NCI-H2196 treated with DMSO at 0.1 percent for 48 hours (cell line): ENCODE measurements around the gene FAM78B.

Experiments
- DNase-seq: peaks from one replicate; lab custom pipeline; 2025; ENCODE audit not compliant: unreplicated experiment; lab: John Stamatoyannopoulos, UW

The FAM78B gene

DNA sequence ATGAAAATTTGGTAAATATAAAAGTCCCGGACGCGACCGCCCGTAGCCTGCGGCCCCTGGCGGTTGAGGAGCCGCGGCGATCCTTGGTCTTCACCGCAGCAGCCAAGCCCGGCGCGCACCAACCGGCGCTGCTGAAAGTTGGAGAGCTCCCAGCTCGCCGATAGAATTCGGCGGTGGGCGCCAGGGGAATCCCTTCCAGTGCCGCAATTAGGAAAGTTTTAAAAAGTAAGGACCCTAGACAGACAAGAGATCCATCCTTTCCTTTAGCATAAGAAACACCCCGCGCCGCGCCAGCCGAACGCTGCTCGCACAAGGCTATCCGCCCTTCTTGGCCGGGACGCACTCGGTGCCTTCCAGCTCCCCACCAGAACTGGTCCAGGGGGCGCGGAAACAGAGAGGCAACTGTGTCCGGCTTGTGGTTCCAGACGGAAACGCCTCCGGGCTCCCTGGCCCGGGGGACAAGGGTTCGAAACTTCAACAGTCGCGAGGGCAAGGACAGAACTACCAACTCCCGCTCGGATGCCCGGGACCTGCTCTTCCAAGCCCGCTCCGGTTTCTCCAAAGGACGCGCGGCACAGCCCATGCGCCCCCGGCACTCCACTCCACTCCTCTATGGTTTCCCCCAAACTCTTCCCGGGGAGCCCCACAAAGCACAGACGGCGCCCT, 1.7 kb downstream of the FAM78B start:
- no peak for DNase-seq

DNA sequence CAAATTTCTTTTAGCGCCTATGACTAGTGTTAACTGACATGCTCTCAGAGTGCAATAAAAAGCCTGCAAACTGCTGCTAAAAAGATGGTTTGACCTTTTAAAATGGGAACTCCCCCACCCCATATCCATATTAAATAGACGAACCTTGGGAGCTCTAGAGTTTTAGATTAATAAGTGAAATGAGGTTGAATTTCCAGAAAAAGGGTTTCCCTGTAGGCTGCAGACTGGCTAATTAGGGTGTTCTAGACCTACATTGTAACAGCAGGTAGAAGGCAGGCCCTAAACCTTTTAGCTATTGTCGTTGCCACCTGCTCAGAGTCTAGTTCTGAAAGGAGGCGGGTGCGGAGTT, 2.2 kb downstream of the FAM78B start:
- DNase-seq, result no peak

DNA sequence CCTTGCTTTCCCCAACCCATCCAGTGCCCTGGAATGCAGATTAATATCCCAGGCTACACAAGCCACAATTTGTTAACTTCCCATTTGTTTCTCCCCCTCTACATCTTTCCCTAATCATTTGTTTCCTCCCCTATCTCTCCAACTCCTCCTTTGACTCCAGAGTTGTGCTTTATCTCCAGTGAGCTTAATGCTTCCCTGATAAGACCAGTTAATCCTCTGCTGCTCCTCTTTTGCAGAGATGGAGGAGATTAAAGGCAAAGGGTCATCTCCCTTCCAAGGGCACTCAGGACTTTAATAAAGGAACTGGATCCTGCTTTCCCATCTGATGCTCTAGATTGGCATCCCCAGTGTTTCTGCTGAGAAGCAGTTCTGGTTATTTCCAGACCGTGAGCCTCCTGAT, 7.1 kb downstream of the FAM78B start:
- DNase-seq, result no peak

DNA sequence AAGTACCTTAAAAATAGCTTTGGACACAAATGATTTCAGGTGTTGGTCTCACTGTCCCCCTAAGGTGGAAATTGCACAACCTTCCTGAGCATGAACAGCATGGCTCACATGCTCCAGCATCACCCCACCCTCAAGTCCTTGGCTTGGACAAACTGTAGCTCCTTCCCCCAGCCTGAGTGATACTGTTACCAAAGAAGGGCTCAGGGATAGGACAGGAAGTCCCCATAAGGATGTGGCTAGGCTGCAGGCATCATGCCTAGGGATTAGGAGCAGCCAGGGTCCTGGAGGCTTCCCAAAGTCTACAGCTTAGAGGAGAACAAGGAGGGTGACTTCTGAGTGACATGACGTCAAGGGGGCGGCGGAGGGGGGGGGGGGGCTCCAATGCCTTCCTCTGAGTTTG, 10.1 kb downstream of the FAM78B start:
- no peak for DNase-seq

DNA sequence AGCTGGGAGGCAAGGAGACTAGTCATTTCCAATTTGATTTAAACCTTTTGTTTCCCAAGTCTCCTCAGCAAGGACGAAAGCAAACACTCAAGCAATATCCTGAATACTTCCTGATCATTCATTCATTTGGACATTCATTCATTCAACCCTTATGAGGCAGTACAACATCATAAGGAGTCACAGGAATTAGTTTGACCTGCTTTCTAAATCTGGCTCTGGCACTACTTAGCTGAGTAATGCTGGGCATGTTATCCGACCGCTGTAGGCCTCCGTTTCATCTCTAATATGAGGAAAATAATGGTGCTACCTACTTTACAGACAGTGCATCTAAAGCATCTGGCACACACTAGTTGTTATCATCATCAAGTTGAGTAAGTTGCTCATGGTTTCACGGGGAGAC, 11.7 kb downstream of the FAM78B start:
- no peak for DNase-seq

DNA sequence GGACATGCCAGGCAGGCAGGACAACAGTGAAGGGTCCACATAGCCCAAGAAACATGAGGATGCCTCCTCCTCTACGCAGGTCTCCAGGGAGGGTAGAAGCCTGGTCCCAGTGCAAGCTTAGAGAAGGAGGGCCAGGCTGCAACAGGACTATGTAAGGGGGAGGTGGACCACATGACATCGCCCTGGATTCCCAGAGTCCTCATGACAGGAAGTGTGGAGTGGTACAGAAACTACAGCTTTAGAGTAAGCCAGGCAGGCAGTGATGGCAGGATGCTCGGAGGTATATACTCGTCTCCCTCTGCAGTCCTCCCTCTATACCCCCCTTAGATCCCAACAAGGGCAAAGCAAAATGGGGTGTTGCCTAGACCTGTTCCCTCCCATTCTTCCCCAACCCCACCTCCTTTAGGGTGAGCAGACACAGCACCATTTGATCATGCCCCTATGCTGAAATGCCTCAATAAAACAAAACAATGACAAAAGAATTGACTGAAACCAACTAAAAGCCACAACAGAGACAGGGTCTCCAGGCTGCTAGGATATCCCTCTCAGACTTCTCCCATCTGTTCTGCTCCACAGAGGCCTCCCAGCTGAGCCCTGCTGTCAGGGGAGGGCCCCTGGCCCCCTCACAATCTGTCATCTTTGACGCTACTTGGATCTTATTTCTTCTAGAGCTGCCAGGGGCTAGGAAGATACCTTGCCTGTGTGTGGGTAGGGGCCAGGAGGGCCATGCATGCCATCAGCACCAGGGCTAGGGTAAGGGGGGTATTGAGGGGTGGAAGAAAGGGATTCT, 13.1 kb downstream of the FAM78B start:
- no peak for DNase-seq

DNA sequence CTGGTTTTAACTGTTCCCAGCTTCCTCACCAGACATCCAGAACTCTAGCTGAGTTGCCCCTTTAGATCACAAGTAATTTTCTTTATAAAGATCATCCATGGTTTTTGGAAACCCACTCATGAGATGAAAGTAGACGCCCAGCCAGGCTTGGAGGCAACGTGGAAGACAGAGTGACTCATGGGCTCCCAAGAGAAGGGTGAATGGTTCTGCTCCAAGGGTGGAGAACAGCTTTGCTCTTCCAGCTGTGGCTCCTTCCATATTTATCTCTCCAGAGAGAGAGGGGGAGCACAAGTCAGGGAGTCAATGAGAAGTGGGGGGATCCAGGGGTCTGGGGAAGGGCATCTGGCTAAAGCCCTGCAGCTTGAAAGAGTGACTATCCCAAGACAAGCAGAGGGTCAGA, 13.8 kb downstream of the FAM78B start:
- no peak for DNase-seq

DNA sequence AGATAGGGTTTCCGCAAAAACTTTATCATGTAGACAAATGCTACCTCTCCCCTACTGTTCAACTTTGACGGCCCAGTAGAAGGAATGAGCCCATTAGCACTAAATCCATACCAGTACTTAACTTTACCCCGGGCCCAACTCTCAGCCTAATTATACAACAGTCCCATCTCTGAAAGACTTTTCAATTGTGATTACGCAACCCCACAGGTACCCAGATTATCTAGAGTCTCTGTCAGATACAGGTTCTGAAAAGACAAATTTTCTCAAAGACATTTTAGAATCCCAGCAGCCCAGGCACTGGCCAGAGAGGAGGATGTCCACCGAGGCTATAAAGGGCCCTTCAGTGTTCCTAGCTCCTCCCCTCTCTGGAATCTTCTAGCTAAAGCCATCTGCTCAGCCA, 15.0 kb downstream of the FAM78B start:
- DNase-seq, result no peak

DNA sequence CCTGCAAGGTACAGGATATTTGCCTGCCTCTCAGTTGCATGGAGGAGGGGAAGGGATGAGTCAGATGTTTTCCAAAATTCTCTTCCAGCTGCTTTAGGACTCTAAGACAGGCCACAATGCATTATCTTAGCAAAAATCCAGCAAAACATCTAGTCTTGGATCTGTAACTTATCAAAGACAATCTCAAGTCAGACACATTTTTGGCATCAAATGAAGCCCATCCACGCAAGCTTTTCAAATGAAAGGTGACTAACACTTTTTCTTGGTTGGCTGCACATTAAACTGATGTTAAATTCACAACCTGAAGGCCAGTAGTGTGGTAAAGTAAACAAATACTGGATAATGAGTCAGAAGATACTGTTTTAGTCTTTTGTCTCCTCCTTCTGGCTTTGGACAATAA, 21.3 kb downstream of the FAM78B start:
- no peak for DNase-seq

DNA sequence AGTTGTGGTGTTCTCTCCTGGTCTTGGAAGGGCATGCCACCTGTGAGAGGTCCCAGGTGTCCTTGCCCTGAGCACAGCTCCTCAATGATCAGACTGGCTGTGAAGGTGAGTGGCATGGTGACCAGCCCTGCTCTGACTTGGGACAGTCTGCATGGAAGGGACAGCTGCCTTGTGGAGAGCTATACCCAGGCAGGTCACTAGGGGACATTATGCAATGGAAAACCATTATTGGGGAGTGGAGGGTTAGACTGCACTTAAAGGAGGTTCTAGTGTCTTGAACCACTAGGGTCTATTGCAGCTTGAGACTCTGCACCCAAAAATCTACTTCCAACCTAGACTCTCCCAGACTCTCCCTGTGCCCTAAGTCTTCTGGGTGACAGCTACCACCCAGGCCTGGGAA, 24.8 kb downstream of the FAM78B start:
- no peak for DNase-seq

DNA sequence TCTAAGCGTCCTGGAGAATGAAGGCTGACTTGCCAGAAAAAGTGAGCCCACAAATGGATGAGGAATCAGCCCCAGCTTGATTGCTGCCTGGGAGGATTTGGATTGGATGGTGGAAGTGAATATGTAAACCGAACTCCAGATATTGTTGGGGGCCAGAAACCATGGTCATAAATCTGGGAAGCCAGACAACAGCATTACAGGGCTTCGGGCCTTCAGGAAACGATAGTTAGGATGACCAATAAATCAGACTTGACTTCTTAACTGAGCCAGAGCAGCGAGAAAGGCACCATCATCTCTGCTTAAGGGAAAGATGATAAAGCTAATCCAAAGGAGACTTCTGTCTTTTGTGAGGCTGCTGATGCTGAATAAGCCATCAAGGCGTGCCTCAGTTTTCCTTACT, 26.6 kb downstream of the FAM78B start:
- DNase-seq, result no peak

DNA sequence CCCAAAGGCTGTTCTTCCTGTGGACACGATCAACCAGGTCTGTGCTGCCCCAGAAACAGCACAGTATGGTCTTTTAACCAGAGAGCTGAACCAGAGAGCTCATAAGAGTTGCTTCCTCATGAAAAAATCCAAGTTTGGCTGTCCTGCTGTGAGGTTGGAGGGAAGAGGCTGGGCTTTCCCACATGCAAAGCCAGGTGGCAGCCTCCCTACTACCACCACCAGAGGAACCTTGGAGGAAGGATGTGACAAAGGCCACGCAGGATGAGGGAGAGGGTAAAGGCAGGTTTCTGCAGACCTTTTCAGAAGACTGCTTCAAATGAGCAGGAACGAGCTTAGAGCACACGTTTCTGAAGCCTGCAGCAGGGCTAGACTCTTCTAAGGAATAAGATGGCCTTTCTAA, 27.1 kb downstream of the FAM78B start:
- no peak for DNase-seq

DNA sequence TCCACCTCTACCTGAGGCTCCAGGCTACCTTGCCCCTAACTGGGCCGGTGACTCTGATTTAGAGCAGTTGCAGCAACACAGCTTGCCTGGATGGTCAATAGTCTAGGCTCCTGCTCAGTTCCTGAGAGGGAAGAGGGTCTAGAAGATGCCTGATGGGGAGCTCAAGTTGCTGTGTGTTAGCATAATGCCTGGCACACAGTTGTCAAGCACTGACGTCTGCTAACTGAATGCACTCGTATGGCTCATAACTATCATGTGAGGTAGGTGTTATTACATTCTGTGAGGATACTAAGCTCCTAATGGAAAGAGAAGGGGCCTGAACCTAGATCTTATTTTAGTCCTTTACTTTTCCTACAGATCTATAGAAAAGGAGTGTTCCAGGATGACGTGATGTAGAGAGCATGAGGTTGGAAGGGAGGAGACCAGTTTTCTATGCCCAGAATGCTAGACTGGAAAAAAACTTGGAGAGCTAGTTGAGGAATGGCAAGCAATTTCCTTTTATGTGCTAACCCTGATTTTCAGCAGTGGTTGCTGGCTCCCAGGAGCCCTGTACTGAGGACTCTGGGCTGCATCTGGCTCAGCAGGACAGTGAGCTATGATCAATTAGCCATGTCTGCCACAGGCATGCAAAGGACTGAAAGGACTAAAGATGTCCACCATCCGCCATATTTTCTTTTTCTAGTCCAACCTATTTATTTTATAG, 30.0 kb downstream of the FAM78B start:
- no peak for DNase-seq

DNA sequence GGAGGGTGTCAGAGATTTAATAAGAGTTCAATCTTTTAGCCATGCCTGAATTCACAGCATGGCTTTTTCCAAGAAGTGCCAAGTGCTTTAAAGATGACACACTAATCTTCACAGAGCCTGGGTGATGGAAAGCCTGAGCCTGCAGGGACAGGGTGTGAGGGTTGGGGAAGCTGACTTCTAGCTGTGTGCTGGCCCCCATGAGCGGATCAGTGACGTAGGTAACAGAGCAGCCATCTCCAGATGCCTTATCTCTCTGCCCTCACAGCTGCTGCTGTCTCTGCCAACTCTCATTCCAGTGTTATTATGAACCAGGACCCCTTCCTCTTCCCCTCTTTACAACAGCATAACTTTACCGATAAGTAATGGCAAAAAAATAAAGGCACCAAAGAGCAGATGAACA, 30.6 kb downstream of the FAM78B start:
- DNase-seq, result no peak

DNA sequence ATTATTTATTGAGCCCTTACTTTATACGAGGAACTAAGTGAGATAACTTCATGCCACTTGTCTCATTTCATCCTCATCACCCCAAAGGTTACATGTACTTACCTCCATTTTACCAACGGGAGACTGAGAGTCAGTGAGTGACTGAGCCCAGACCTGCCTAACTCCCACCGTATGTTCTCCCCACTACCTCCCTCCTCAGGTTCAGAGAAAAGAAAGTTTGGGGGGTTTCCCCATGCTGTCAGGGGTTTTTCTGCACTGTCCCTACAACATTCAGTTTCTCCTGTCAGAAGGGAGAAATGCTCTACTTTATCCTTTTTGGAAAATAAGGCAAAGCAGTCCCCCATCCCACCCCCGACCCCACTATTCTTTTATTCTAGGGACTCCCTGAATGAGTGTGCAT, 32.9 kb downstream of the FAM78B start:
- DNase-seq, result no peak

DNA sequence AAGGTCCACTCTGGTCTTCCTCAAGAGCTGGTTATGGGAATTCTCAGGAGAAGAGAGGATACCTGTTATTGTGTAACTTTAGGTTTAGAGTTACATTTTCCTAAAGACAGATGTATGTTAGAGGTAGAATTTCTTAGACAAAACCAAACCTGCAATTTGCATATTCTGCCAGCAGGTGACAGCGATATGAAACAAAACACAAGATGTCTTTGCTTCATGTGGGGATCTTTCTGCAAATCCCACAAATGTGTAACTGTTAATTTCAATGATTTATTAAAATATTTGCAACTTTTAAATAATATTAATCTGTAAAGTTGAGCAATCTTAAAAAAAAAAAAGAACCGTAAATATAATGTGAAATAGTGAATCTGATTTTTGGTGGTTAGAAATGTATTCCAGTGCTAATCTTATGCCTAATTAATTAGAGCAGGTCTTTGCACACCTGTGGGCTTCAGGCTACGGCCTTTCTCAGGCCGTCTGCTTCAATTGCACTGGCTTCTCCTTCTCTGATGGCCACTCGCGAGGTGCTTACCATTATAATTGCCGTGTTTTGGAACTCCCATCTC, 33.4 kb downstream of the FAM78B start:
- no peak for DNase-seq

DNA sequence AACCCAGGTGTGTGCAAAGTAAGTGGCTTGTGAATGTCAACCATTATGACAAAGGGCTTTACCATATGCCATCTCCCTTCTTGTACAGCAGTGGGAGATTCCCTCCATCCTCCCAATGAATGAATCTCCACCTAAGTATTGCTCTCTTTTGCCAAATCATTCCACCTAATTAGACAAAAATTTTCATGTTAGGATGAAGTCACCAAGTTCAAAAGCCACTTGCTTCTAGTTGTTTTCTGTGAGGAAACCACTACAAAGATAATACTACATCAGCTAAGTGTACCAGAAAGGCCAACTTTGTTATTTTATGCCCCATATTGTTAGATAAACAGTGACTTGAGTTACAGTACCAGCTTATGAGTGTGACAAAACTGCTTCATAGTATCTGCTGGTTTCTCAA, 34.3 kb downstream of the FAM78B start:
- no peak for DNase-seq

DNA sequence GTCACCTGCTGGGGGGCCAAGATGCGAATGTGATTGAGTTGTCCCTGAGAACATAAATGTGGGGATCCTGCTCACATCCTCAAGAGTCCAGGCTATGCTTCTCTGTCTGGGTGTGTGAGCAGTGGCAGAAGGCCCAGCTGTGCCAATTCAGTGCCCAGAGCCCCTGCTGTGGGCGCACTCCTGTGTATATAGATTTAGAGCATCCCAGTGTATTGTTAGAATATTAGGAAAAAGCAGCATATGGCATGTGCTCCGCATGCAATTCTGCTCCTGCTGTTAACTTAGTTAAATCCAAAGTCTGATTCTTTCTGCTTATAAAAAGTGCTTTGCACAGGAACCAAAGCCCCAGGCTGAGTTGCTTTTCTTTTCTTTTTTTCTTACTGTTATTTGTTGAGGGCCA, 37.8 kb downstream of the FAM78B start:
- no peak for DNase-seq

DNA sequence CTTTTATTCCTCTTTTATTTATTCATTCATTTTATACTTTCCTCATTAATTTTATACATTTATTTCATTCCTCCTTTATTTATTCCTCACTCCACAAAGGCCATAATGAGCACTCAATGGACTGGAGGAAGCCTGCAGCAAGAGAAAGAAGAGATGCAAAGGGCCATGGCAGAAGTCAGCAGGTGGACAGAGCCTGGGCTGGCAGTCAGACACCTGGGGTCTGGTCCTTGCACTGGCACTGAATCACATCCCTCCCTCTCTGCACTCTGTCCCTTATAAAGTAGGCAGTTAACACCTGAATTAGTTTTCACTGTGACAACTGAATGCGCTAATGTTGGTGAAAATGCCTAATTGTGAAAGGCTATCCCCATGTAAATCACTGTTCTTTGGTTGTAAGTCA, 38.6 kb downstream of the FAM78B start:
- DNase-seq, result no peak

DNA sequence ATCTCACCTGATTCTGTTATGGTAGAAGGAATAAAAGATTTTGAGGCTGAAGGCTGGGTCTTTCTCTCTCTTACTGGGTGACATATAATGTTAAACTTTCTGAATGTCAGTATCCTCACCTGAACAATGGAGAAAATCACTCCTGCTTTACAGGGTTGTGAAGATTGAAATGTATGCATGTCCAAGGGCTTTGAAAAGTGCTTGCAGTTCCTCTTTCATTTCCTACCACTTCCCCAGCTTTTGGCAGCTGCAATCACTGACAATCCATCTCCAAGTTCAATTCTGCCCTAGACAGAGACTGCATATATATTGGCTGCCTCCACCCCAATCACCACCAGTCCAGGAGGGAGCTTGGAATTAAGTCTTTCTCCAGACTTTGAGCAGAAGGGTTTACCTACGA, 39.8 kb downstream of the FAM78B start:
- DNase-seq, result no peak

DNA sequence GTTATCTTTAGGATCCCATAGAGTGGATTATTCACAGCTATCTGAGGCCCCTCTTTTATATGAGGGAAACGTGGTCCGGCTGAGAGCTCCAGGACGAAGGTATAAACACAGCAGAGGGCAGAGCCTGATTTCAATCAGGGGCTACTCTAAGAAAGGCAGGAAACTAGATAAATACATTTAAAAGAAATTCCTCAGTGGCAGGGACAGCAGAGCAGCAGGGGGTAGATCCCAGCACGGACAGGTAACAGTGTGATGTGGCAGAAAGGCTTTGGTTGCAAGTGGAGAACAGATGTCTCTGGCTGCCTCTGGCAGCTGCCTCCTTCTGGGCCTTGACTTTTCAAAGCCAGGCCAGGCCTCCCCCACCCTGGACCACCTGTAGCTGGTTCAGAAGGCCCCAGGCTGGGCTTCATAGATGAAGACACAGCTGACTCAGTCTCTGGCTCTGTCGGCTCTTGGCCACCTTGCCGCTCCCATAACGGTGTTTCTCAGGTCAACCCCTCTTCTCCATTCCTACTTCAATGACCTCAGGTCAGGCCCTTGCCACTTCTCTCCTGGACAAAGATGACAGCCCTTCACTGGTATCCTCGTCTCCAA, 43.8 kb downstream of the FAM78B start:
- DNase-seq, result no peak

DNA sequence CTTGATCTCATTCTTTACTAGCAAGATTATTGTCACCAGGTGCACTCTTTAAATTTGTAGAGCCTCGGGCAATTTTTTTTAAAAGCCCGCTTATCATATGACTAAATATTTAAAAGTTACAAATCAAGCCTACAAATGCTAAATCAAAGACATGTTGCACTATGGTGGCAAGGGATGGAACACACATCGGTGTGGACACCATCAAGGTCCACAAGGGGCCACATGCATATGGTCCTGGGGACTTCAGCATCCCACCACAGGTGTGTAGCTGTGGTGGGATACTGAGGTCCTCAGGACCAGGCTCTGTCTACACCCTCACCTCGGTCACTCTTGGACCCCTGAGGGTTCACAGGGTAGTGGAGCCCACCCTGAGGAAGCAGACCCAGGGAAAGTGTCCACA, 45.8 kb downstream of the FAM78B start:
- DNase-seq, result no peak
